NCI-H2227 (cell line): ENCODE results near the gene PICALM.
"Not testable (repeated sequence)": the region's sequence is repeated elsewhere in the genome, so short reads cannot be mapped to it uniquely, and the experiment has no call there.

Experiments used
- DNase-seq: peaks from one replicate; lab custom pipeline; 2025; ENCODE audit not compliant: unreplicated experiment; lab: John Stamatoyannopoulos, UW

The PICALM gene

GRCh38 chr11:85989746-85990145 is 79.1 kb downstream of the PICALM start:
- no peak for DNase-seq

GRCh38 chr11:85988780-85989179 is 80.1 kb downstream of the PICALM start:
- DNase-seq: no peak

- DNase-seq: no peak
Measured at GRCh38 chr11:85977751-85978160, 91.1 kb downstream of the PICALM start.

- no peak for DNase-seq
Measured at GRCh38 chr11:85976525-85976924, 92.4 kb downstream of the PICALM start.

GRCh38 chr11:85974122-85974521 is 94.8 kb downstream of the PICALM start:
- DNase-seq: no peak

GRCh38 chr11:85970593-85970992 is 98.3 kb downstream of the PICALM start:
- DNase-seq: no peak

- no peak for DNase-seq
Measured at GRCh38 chr11:85967457-85967856, 101.4 kb downstream of the PICALM start.

GRCh38 chr11:85965202-85965601 is 103.7 kb downstream of the PICALM start:
- DNase-seq: no peak

GRCh38 chr11:85961930-85962363 is 106.9 kb downstream of the PICALM start:
- no peak for DNase-seq

GRCh38 chr11:85961130-85961529 is 107.8 kb downstream of the PICALM start:
- no peak for DNase-seq

- DNase-seq: no peak
Measured at GRCh38 chr11:85960678-85961077, 108.2 kb downstream of the PICALM start.

- DNase-seq: no peak
Measured at GRCh38 chr11:85955531-85955930, 113.4 kb downstream of the PICALM start.

GRCh38 chr11:85953491-85954143 is 115.3 kb downstream of the PICALM start:
- no peak for DNase-seq

- not testable (repeated sequence) for DNase-seq
Measured at GRCh38 chr11:85952108-85952485, 116.8 kb downstream of the PICALM start.

GRCh38 chr11:85951428-85952107 is 117.3 kb downstream of the PICALM start:
- DNase-seq: no peak

GRCh38 chr11:85951049-85951405 is 117.9 kb downstream of the PICALM start:
- no peak for DNase-seq

- no peak for DNase-seq
Measured at GRCh38 chr11:85950317-85951048, 118.4 kb downstream of the PICALM start.

GRCh38 chr11:85949798-85950197 is 119.1 kb downstream of the PICALM start:
- no peak for DNase-seq

- DNase-seq: no peak
Measured at GRCh38 chr11:85948884-85949283, 120.0 kb downstream of the PICALM start.

GRCh38 chr11:85947431-85948272 is 121.2 kb downstream of the PICALM start:
- no peak for DNase-seq

- DNase-seq: no peak
Measured at GRCh38 chr11:85946221-85946620, 122.7 kb downstream of the PICALM start.
